GM18502 (cell line): Measurements from ENCODE around the gene SYNDIG1.

Source experiments
- ATAC-seq: cut with Tn5 transposase; IDR thresholded peaks from one replicate; pipeline ENCODE4 v1.9.1; 2021; ENCODE audit warnings: mild to moderate bottlenecking; ENCODE audit not compliant: unreplicated experiment, poor library complexity

Gene SYNDIG1

GRCh38 chr20:24603454-24603853 is 134.0 kb downstream of the SYNDIG1 start:
- ATAC-seq, result no peak

DNA sequence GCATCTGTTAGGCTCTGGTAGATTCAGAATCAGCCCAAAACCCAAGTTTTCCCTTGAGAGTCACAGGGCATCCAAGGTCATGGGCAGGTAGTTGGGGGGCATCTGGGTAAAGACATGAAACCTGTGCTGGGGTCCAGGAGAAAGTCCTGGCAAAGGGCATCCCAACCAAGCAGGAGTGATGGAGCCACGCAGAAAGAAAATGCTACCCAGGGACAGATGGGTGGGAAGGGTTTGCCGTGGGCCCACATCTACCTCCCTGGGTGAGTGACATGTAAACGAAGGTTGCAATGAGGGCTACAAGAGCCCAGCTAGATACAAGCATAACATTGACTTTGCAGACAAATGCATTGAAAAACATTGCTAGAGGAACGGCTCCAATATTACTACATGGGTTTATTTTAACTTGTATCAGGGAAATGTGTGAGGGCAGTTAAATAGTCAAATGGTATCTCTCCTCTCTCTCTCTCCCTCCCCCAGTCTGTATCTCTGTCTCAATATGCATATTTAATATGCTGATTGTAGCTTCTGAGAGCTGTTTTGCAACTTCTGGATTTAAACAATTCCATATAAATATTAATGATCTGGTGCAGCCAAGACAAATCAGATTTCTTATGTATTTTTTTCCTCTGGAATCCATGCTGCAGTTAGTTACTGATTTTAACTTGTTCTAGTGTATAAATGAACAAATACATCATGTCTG is 135.7 kb downstream of the SYNDIG1 start:
- no peak for ATAC-seq

- no peak for ATAC-seq
Measured at GRCh38 chr20:24605937-24606455, 136.6 kb downstream of the SYNDIG1 start.

DNA sequence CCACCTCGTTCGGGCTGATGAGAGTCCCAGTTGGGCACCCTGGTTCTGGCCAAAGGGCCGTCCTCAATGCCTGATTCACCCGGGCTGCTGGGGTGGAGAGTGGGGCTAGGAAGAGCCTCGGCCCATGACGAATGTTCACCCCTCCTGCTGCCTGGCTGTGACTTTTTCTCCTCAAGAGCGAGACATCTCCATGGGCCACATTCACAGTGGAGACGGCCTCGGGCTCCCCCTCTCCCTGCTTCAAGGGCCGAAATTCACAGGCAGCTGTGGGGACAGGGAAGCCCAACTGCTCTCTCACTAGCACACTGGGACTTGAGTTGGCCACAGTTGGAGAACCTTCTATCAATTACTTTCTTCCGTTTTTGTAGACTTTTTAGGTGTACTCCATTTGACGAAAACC is 138.0 kb downstream of the SYNDIG1 start:
- no peak for ATAC-seq

DNA sequence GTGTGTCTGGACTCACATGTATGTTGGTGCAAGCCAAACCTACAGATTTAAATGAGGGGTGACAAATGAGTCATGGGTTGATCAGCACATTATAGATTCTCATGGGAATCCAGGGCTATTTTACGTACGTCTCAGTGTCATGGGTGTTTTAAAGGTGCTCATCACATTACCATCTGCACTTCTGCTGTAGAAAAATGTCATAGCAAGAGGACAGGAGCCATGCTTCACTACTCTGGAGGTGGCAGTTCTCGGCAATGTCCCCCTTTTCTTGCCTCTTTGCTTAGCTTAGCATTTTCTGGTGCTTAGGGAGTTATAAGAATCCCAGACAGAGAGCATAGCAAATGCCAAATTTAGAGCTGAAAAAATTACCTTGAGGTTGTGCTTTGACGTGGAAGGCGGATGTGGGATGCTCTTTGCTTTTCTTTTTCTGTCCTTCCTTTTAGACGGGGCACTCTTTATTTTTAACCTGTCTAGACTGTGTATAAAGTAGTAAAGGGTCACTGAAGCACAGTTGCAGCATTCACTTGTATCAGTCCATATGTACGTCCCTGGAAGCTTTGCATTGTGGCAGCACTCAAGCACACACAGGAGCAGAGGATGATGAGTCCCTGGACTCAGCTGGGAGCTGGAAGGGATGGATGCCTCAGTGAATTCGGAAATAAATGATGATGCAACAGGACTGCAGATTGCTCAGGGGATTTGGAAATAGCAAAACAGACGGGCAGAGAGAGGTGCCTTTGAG is 139.7 kb downstream of the SYNDIG1 start:
- ATAC-seq, result peak; percentile 70

DNA sequence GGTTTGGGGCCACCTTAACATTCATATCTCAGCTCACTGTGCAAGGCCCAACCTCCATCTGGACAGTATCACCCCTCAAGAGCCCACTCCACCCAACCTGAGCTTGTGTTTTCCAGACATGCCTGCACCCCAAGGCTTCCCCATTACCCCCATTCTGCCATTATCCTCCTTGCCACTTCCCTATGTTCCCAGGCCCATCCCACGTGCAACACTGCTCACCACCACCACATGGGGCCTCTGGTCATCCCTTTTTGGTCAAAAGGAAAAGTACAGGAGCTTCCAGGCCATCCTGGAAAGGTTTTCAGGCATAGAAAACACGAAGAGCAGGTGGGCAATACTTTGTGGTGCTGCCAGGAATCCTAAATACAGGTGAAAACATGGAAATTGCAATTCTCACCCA is 140.3 kb downstream of the SYNDIG1 start:
- no peak for ATAC-seq

DNA sequence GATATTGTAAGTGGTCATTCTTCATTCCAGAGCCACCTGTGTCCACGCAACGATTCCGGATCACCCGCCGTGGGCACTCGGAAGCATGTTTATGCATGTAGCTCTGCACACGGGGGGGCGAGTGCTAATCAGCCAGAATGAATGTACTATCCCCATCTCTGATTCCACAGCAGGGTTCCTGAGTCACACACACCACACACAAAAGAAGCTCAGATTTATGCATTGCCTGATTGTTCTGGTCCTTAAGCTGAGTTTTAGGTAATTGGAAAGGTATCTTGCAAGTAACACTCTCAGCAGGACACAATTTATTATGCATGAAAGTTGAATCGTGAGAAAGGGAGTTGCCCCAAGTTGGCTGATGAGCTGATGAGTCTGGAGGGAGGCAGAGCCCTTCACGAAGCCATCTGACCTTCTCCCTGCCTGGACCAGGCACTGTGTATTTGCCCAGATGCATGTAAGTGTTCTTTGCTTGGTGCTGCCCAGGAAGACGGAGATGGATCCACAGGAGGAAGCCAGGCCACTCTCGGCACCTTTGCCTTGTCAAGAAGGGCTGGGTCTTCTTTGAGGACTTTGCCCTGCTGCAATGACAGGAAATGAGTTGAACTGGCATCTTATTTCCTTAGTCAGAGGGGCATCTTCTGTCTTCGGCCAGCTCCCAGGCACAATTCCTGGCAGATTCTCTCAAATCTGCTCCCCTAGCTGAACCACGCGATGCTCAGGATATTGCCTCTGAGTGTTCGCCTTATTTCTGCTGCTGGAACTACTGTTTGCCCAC is 141.1 kb downstream of the SYNDIG1 start:
- ATAC-seq, result no peak

GRCh38 chr20:24611360-24612140 is 142.1 kb downstream of the SYNDIG1 start:
- no peak for ATAC-seq

DNA sequence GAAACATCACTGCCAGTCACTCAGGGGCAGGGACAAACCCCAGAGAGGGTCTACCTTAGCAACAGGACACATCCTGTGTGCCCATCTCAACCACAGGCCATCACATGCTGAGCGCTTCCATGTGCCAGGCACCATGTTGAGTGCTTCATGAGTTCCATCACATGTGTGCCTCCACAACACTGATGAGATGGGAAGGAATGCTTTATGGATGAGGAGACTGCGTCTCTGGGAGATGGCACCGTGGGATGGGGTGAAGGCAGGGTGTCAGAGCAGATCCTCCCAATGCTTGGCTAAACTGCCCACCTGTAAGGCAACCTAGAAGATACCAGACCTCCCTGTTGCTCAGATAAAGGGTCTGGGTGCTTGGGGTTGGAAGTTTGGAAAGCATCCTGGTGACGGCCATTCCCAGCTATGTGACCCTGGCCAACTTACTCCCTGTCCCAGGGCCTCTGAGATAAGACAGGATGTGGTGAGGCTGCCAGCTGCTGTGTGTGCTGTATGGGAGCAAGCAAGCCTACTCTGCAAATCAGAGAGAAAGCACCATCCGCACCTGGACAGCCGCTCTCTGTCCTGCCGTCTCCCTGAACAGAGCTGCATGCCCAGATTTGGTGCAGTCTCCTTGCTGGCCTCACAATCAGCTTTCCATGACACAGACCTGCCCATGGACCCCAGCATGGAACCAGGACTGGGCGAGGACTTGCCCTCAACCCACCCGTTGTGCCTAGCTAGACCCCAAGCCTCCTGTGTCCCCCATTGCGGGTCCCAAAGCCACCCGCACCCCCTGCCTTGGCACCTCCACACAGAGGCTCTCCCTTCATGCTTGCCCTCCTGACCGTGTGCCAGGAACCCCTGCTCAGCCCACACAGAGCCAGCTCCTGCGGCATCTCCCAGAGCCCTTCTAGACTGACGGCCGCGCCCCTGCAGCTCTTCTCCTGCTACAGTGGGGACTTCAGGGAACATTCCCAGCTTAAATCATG is 143.7 kb downstream of the SYNDIG1 start:
- ATAC-seq, result no peak

- ATAC-seq, result no peak
Measured at GRCh38 chr20:24614341-24614740, 144.9 kb downstream of the SYNDIG1 start.

DNA sequence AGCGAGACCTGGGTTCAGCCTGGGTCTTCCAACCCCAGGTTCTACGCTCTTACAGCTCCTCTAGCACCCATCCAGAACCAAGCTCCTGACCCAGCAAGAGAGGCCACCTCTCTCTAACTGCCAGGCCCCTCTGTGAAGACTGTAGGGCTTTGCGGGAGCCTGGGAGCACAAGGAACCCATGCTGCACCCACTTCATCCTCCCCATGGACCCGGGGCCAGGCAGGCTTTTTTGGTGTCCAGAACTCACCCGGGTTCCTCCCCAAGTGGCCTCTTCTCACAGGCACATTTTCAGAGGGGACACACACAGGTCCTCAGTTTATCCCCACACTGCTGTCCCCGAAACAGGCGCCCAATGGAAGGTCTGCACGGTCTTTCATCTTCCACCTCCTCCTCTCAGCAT is 145.9 kb downstream of the SYNDIG1 start:
- ATAC-seq, result no peak

DNA sequence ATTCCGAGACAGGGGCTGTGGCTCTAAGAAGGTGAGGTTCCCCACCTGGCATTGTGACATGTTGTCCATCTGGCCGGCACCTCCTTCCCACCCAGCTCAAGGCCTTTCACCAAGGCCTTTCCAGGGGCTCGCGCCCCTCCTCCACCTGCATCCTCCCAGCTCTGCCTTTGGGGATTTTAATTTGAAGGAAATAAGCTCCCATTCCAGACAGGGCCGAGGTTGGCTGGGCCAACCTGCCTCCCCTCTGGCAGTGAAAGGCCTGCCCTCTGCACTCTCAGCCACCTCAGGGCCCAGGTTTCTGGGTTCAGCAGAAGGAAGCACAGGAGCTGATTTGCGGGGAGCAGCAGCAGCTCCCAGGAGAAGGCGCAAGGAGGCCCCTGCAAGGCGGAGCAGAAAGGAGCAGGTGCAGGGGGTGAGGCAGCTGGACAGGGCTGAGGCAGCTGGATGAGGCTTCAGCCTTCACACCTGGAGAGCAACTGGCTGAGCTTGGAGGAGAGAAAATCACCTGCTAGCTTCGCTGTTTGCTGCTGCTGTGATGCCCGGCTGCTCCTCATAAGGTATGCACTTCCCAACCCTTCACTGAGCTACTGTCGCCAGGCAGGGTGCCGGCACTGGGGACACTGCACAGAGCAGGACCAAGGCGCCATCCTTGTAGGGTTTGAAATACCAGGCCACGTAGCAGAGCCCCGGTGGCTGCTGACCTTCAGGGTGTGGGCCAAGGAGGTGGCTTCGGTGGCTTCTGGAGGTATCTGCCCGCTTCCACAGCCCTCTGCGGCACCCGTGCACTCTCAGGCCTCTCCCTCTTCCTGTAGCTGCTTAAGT is 147.0 kb downstream of the SYNDIG1 start:
- ATAC-seq, result no peak

GRCh38 chr20:24617080-24617432 is 147.6 kb downstream of the SYNDIG1 start:
- no peak for ATAC-seq

GRCh38 chr20:24617757-24618450 is 148.5 kb downstream of the SYNDIG1 start:
- no peak for ATAC-seq

GRCh38 chr20:24618739-24619138 is 149.3 kb downstream of the SYNDIG1 start:
- ATAC-seq, result no peak

- no peak for ATAC-seq
Measured at GRCh38 chr20:24619212-24619611, 149.8 kb downstream of the SYNDIG1 start.

- ATAC-seq, result no peak
Measured at GRCh38 chr20:24620937-24621519, 151.6 kb downstream of the SYNDIG1 start.
